GM23338 (cell line): Measurements from ENCODE around the gene DUX4.
"Not testable (repeated sequence)": the region's sequence is repeated elsewhere in the genome, so short reads cannot be mapped to it uniquely, and the experiment has no call there.

Source experiments
- EZH2 ChIP-seq: fragments of 200-600 bp; sonication (generic); IDR thresholded peaks from one replicate; pipeline ENCODE4 v1.8.0; 2017; ENCODE audit warnings: antibody characterized with exemption, mild to moderate bottlenecking, low read depth; ENCODE audit not compliant: unreplicated experiment
- EZH2phosphoT487 ChIP-seq: fragments of 200-600 bp; sonication (generic); IDR thresholded peaks from one replicate; pipeline ENCODE4 v1.8.1; 2018; ENCODE audit warnings: antibody characterized with exemption; ENCODE audit not compliant: unreplicated experiment
- POLR2AphosphoS5 ChIP-seq: IDR thresholded peaks from 2 replicates; pipeline ENCODE4 v1.6.1; 2016; ENCODE audit warnings: antibody characterized with exemption, low read depth
- TF ChIP-seq, protein P1 (sequence below), 2 experiments: fragments of 200-600 bp in 1 of 2; sonication (generic) in 1 of 2; conservative IDR thresholded peaks; 2 replicates each; pipeline versions ENCODE4 v1.5.1 to v1.6.1; 2016 to 2017; ENCODE audit warnings: antibody characterized with exemption in 2 of 2, low read depth in 2 of 2, mild to moderate bottlenecking in 2 of 2, moderate library complexity in 1 of 2
- TF ChIP-seq, protein P2 (sequence below): IDR thresholded peaks from 2 replicates; pipeline ENCODE4 v1.6.1; 2016; ENCODE audit warnings: antibody characterized with exemption
- TF ChIP-seq, protein P3 (sequence below): IDR thresholded peaks from one replicate; pipeline ENCODE4 v1.6.1; 2018; ENCODE audit warnings: antibody characterized with exemption; ENCODE audit not compliant: unreplicated experiment

DNA sequence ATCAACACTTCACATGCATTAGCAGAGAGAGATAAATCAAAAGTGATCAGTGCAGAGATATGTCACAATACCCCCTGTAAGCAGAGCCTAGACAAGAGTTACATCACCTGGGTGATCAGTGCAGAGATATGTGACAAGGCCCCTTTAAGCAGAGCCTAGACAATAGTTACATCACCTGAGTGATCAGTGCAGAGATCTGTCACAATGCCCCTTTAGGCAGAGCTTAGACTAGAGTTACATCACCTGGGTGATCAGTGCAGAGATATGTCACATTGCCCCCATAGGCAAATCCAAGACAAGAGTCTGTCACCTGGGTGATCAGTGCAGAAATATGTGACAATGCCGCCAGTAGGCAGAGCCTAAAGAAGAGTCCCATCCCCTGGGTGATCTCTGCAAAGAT lies 7.4 kb downstream of the DUX4 start:
- TF ChIP-seq, protein P1, sequence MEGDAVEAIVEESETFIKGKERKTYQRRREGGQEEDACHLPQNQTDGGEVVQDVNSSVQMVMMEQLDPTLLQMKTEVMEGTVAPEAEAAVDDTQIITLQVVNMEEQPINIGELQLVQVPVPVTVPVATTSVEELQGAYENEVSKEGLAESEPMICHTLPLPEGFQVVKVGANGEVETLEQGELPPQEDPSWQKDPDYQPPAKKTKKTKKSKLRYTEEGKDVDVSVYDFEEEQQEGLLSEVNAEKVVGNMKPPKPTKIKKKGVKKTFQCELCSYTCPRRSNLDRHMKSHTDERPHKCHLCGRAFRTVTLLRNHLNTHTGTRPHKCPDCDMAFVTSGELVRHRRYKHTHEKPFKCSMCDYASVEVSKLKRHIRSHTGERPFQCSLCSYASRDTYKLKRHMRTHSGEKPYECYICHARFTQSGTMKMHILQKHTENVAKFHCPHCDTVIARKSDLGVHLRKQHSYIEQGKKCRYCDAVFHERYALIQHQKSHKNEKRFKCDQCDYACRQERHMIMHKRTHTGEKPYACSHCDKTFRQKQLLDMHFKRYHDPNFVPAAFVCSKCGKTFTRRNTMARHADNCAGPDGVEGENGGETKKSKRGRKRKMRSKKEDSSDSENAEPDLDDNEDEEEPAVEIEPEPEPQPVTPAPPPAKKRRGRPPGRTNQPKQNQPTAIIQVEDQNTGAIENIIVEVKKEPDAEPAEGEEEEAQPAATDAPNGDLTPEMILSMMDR (conservative IDR thresholded peaks at IDR 0.05; ENCODE audit: low read depth in 2 of 2) = not testable (repeated sequence)
- TF ChIP-seq EZH2, POLR2AphosphoS5, EZH2phosphoT487: not testable (repeated sequence)
- TF ChIP-seq, protein P2, sequence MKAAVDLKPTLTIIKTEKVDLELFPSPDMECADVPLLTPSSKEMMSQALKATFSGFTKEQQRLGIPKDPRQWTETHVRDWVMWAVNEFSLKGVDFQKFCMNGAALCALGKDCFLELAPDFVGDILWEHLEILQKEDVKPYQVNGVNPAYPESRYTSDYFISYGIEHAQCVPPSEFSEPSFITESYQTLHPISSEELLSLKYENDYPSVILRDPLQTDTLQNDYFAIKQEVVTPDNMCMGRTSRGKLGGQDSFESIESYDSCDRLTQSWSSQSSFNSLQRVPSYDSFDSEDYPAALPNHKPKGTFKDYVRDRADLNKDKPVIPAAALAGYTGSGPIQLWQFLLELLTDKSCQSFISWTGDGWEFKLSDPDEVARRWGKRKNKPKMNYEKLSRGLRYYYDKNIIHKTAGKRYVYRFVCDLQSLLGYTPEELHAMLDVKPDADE = not testable (repeated sequence)
- TF ChIP-seq, protein P3, sequence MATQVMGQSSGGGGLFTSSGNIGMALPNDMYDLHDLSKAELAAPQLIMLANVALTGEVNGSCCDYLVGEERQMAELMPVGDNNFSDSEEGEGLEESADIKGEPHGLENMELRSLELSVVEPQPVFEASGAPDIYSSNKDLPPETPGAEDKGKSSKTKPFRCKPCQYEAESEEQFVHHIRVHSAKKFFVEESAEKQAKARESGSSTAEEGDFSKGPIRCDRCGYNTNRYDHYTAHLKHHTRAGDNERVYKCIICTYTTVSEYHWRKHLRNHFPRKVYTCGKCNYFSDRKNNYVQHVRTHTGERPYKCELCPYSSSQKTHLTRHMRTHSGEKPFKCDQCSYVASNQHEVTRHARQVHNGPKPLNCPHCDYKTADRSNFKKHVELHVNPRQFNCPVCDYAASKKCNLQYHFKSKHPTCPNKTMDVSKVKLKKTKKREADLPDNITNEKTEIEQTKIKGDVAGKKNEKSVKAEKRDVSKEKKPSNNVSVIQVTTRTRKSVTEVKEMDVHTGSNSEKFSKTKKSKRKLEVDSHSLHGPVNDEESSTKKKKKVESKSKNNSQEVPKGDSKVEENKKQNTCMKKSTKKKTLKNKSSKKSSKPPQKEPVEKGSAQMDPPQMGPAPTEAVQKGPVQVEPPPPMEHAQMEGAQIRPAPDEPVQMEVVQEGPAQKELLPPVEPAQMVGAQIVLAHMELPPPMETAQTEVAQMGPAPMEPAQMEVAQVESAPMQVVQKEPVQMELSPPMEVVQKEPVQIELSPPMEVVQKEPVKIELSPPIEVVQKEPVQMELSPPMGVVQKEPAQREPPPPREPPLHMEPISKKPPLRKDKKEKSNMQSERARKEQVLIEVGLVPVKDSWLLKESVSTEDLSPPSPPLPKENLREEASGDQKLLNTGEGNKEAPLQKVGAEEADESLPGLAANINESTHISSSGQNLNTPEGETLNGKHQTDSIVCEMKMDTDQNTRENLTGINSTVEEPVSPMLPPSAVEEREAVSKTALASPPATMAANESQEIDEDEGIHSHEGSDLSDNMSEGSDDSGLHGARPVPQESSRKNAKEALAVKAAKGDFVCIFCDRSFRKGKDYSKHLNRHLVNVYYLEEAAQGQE = not testable (repeated sequence)
